Activated CD4-positive, alpha-beta T cell treated with anti-CD3 and anti-CD28 coated beads, Interleukin-2, amount 50 U/mL, for 1 hour (primary cell): ENCODE data around the gene C2CD4C.

Experiments used
- DNase-seq: peaks from one replicate; pipeline ENCODE4 v3.0.0-alpha.2; 2020

The C2CD4C gene

GRCh38 chr19:379796-380195 is 29.2 kb downstream of the C2CD4C start:
- no peak for DNase-seq

- DNase-seq: no peak
Measured at GRCh38 chr19:378706-379105, 30.2 kb downstream of the C2CD4C start.

GRCh38 chr19:377801-378581 is 31.0 kb downstream of the C2CD4C start:
- DNase-seq: no peak

GRCh38 chr19:376111-376470 is 32.9 kb downstream of the C2CD4C start:
- DNase-seq: no peak

- no peak for DNase-seq
Measured at GRCh38 chr19:375395-376110, 33.4 kb downstream of the C2CD4C start.

- DNase-seq: no peak
Measured at GRCh38 chr19:374886-375235, 34.1 kb downstream of the C2CD4C start.

GRCh38 chr19:374183-374885 is 34.6 kb downstream of the C2CD4C start:
- DNase-seq: no peak

GRCh38 chr19:373391-374182 is 35.4 kb downstream of the C2CD4C start:
- DNase-seq: no peak

- DNase-seq: no peak
Measured at GRCh38 chr19:372306-372890, 36.5 kb downstream of the C2CD4C start.

- DNase-seq: no peak
Measured at GRCh38 chr19:371501-372168, 37.3 kb downstream of the C2CD4C start.

GRCh38 chr19:370641-371330 is 38.2 kb downstream of the C2CD4C start:
- no peak for DNase-seq

- no peak for DNase-seq
Measured at GRCh38 chr19:369876-370275, 39.1 kb downstream of the C2CD4C start.

GRCh38 chr19:369256-369655 is 39.7 kb downstream of the C2CD4C start:
- DNase-seq: no peak

GRCh38 chr19:368630-369024 is 40.3 kb downstream of the C2CD4C start:
- DNase-seq: no peak

- DNase-seq: no peak
Measured at GRCh38 chr19:367963-368629, 40.9 kb downstream of the C2CD4C start.

- no peak for DNase-seq
Measured at GRCh38 chr19:367561-367960, 41.4 kb downstream of the C2CD4C start.

- no peak for DNase-seq
Measured at GRCh38 chr19:366951-367350, 42.0 kb downstream of the C2CD4C start.

GRCh38 chr19:366205-366783 is 42.7 kb downstream of the C2CD4C start:
- no peak for DNase-seq

GRCh38 chr19:364496-365287 is 44.3 kb downstream of the C2CD4C start:
- no peak for DNase-seq

- DNase-seq: no peak
Measured at GRCh38 chr19:362683-363082, 46.3 kb downstream of the C2CD4C start.
